Activated CD8-positive, alpha-beta memory T cell treated with anti-CD3 and anti-CD28 coated beads for 4 hours (primary cell): ENCODE data around the gene CCDC194.

Source experiments
- DNase-seq, 2 donors: peaks; one replicate each; pipeline ENCODE4 v3.0.0-alpha.2; 2020; ENCODE audit warnings: low read depth in 2 of 2

CCDC194 gene

GRCh38 chr19:17393914-17394313 lies at the start of gene CCDC194:
TSS of gene CCDC194 (minus strand) at chr19:17394196. CDS start at chr19:17394158, 38 bp downstream.
- no peak for DNase-seq

- DNase-seq = no peak
These were observed 47.4 kb upstream of the CCDC194 start for GRCh38 chr19:17441241-17442021.

- DNase-seq = no peak
These were observed 42.9 kb upstream of the CCDC194 start for GRCh38 chr19:17436874-17437267.

DNA sequence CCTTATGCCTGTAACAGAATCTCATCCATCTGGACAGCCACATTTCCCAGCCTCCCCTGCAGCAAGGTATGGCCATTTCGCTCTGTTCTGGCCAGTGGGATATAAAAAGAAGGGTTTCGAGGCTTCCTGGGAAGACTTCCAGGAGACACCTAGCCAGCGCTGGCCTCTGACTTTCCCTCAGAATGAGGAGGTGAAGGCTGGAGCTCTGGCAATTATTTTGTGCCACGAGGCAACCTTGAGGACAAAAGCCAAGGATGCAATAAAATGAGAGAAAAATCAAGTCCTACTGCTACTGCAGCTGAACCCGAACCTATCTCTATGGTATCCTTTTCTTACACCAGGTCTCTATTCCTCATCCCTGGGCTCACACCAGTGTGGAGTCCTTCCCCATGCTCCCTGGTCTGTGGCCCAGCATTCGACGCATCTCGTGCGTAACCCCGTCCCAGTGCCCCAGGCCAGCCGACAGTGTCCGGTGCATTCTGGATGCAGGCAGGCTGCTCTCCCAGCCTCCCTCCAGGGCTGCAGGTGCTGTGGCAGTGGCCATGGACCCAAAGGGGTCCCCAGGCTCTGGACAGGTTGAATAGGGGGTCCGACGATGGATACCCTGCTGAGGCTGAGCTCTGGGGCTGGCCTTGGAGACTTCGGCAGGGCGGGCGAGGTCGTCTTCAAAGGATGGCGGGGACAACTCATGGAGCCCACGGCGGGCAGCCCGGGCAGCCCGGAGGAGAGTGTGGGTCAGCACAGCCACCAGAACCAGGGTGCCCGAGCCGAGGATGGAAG lies 42.3 kb upstream of the CCDC194 start:
- no peak for DNase-seq

GRCh38 chr19:17435218-17435617 lies 41.2 kb upstream of the CCDC194 start:
- DNase-seq = no peak

DNA sequence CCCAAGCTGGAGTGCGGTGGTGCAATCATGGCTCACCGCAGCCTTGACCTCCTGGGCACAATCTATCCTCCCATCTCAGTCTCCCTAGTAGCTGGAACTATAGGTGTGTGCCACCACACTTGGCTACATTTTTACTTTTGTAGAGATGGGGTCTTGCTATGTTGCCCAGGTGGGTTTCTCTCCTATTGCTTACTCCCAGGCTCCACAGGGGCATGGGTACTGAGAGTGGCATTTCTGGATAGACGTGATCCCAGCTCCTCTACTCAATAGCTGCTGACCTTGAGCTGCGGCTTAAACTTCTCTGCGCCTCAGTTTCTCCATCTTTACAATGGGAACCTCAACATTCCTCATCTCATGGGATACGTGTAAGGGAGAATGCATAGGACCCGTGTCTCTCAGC lies 37.4 kb upstream of the CCDC194 start:
- no peak for DNase-seq

- no peak for DNase-seq
These were observed 35.7 kb upstream of the CCDC194 start for GRCh38 chr19:17429641-17430113.

DNA sequence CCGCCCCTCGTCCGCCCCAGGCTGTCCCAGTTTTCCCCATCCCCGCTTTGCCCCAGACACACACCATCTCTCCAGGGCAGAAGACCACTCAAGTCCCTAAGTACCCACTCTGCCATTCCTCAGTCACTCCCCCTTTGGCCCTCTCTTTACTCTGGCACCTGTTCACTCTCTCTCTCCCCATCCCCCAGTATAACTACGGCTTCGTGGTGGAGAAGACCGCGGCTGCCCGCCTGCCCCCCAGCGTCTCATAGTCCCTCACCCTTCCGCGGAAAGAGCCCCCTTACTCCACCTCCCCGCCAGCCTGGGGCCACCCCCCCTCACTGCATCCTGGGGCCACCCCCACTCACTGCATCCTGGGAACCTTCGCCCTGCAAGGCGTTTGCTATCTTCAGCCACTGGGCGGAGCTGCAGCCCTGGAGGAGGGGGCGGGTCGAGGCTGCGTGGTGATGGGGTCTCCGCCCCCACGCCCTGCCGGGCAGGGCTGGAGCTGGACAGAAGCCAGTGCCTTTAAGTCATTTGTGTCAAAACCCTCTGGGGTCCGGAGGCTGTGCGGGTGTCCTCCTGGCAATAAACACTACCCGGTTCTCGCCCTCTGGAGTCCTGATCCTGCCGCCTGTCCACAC lies 30.9 kb upstream of the CCDC194 start:
- no peak for DNase-seq

DNA sequence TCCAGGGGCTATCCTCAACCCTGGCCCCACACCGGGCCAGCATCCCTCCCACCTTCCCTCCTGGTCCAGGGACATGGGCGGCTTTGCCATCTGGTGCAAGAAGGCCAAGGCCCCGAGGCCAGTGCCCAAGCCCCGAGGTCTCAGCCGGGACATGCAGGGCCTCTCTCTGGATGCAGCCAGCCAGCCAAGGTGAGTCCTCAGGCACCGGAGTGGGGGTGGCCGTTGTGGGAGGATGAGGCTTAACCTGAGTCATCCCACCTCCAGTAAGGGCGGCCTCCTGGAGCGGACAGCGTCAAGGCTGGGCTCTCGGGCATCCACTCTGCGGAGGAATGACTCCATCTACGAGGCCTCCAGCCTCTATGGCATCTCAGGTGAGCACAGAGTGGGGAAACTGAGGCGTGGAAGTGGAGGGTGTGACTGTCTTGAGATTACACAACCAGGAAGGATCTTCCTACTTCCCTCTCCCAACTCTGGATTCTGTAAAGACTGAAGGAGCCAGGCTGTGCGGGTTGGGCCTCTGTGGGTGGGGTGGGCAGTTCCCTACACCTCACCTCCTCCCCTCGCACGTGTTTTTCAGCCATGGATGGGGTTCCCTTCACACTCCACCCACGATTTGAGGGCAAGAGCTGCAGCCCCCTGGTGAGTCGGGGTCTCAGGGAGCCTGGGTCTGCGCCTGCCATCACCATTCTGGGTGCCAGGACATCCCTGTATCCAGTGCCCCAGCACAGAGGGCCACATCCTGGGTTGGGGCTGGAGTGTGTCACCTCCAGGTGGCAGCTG lies 29.6 kb upstream of the CCDC194 start:
- no peak for DNase-seq

DNA sequence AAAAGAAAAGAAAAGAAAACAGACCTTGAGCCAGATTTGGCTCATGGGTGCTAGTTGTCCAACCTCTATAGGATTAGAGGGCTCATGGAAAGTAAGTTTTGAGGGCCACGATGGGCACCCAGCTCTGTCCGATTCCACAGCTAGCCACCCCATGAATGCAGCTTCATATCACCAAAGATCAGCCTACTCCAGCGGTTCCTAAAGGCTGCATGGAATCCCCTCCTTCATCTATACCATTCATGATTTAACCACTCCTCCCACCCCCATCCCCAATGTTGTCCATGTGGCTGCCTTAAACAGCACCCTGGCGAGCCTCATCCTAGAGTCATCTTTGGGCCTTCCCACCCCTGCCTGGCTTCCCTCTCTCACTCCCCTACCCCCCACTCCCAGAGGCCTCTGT lies 27.9 kb upstream of the CCDC194 start:
- DNase-seq = no peak

DNA sequence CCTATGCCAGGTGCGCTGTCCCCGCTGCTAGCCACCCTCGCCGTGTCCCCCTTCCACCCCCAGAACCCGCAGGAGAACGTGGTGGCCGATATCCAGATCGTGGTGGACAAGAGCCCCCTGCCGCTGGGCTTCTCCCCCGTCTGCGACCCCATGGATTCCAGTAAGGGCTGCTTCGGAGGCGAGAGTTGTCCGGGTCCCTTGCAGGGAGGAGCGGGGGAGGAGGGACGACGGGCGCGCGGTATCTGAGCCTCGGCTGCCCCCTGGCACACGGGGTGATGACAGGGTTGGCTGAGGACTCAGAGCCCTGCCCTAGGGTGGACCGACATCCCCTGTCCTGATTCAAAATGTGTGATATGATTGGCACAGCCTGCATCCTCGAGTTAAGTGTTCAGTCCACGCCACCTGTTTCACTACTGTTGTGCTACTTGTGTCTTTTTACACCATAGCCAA lies 26.5 kb upstream of the CCDC194 start:
- DNase-seq = no peak

- peak; percentile 90 to 94 for DNase-seq
These were observed 25.9 kb upstream of the CCDC194 start, which contains the start of gene MVB12A for GRCh38 chr19:17419621-17420474. TSS of gene MVB12A (plus strand) at chr19:17420047. CDS start at chr19:17420136, 89 bp downstream.

- DNase-seq = no peak
These were observed 25.2 kb upstream of the CCDC194 start for GRCh38 chr19:17419154-17419620.

DNA sequence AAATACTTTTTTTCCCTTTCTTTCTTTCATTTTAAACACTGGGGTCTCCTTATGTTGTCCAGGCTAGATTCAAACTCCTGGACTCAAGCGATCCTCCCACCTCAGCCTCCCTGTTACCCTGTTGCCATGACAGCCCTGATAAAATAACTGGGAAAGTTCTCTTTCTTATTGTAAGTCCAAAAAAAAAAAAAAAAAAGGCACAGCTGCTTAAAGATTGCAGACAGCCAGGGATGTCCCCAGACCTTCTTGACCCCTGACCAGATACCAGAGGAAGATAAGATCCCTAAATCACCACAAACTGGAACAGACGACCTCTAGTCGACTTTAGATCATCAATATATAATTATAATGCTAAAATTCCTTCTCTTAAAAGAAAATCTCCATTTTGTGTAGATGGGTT lies 24.7 kb upstream of the CCDC194 start:
- no peak for DNase-seq

GRCh38 chr19:17415121-17415520 lies 21.1 kb upstream of the CCDC194 start:
- no peak for DNase-seq

GRCh38 chr19:17414097-17414496 lies 20.1 kb upstream of the CCDC194 start:
- no peak for DNase-seq

DNA sequence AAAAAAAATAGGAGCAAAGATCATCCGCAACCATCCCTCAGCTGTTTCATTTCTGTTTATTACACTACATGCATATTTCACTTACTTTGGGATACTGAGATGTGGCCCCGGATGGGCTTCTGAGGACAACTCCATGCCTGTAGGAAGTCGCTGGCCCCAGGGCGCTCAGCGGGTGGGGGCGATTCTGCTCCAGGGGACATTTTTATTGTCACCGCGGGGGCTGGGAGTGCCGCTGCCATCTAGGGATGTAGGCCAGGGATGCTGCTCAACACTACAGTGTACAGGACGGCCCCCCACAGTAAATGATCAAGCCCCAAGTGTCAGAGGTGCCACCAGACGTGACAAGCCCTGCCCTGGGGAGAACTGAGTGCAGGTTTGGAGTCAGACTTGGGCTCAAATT lies 17.8 kb upstream of the CCDC194 start:
- no peak for DNase-seq

DNA sequence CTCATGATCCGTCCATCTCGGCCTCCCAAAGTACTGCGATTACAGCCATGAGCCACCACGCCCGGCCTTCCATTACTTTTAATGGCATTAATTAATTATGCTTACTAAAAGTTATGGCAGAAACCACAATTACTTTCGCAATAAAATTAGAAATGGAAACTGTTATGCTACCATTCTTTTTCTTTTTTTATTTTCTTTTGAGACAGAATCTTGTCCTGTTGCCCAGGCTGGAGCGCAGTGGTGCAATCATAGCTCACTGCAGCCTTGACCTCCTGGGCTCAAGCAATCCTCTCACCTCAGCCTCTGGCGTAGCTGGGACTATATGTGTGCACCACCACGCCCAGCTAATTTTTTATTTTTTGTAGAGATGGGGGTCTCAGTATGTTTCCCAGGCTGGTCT lies 16.0 kb upstream of the CCDC194 start:
- DNase-seq = no peak

DNA sequence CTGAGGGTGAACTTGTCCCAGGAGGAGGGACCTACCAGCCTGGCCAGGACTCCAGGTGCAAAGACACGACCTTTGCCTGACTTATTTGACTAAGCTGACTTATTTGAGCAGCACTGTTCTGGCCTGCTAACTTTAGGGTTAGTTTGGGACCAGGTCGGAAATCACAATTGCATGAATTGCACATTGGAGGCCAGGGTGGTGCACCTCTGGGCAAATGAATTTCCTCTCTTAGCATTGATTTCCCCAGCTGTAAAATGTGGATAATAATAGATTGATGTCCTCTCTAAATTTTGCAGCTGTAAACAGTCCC lies 12.8 kb upstream of the CCDC194 start:
- no peak for DNase-seq

GRCh38 chr19:17406046-17406886 lies 12.3 kb upstream of the CCDC194 start:
- DNase-seq = no peak
